Measurements from ENCODE around the gene TMEM273. TPM values are rescaled to one million over a fixed set of nuclear protein-coding genes. Genes with fewer than 3 reads are reported as not detected.

The TMEM273 gene
- polyA plus RNA-seq, 1 of the 3 experiments (the other 2 are of a cell fraction) = not detected

DNA sequence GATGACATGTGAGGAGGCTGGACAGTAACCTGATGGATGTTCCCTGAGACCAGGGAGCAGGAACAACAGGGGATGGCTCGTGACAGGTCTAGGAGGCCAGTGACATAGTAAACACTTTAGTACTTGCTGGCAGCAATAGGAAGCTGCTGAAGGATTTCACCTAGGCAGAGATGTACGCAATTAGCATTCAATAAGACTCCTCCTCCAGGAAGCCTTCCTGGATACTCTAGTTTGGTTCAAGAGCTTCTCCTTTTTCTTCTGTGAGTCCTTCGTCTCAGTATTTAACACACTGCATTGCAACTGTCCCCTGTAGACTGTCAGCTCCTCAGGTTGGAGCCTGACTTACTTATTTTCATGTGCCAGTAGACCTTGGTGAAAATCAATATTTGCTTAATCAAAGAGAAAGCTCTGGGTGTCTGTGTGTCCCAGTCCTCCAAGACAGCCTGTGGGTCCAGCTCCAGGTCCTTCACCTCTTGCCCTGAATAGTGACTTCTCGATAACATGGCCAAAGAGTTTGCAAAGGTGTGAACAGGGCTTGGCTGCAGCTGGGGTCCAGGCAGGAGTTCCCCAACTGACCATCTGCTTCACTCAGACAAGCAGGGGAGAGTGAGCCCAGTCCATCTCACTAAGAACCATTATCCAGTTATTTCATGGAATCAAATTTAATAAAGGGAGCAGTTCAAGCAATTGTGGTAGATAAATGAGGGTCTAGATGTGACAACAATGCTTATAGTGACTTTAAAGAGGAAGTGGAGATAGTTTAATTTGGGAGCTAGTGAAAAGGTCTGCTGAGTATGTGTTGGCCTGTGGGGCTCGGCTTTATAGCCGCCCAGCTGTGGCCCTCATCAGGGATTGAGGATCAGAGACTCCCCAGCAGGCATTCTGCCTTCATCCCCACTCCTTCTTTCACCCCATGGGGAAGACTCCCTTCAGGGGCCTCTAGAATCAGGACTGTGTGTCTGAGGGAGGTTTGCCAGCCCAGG is 9.4 kb downstream of the TMEM273 start:
- WGBS (ENCODE audit: low lambda C conversion rate) = 50% methylated on average over 5 of the region's 6 CpGs
- Histone ChIP-seq H3K27me3 (ENCODE audit: insufficient read depth) (no peaks in the 10 kb centered on the region), H3K9ac (no peak overlapping the region), H3K27ac (ENCODE audit: low read depth in 2 of 2, low read length in 1 of 2) (no peak overlapping the region), H3F3A (replicated peaks; ENCODE audit: insufficient read depth) (no peaks in the 10 kb centered on the region), H3K4me3 (ENCODE audit: low read depth in 2 of 2, low read length in 1 of 2) (no peak overlapping the region), H3K79me2 (ENCODE audit: insufficient read depth) (no peaks in the 10 kb centered on the region), H4K20me1 (ENCODE audit: insufficient read depth) (no peaks in the 10 kb centered on the region), H3K4me2 (no peak overlapping the region), H3K9me3 (no peaks in the 10 kb centered on the region), H3K36me3 (replicated peaks in 1 of 2; ENCODE audit: control insufficient read depth in 1 of 2, insufficient read depth in 2 of 2, low read length in 1 of 2) (no peaks in the 10 kb centered on the region), H2AFZ (ENCODE audit: low read depth) (no peak overlapping the region), H3K4me1 (ENCODE audit: control insufficient read depth in 1 of 2, insufficient read depth in 2 of 2, low read depth in 1 of 2, low read length in 1 of 2) (peaks cover 0 to 2% of the 10 kb centered on the region in 2 experiments; a peak in 1 of 4 replicates), H3K9me2 (no peaks in the 10 kb centered on the region)
- DNase-seq = no peak
- CTCF ChIA-PET = interaction anchor here (0.8 to 1.4 kb wide), 3 partner anchors 16 to 108 kb away, joined by 3 read pairs; no protein-coding TSS in a partner anchor
- POLR2A ChIA-PET = no interaction called here
- TF ChIP-seq TCF12 (IDR thresholded peaks at IDR 0.05) (no peak), EZH2phosphoT487 (IDR thresholded peaks at IDR 0.05; ENCODE audit: borderline replicate concordance, low read depth) (no peak), TEAD4 (IDR thresholded peaks at IDR 0.05; ENCODE audit: borderline replicate concordance, insufficient read depth) (no peak), MXI1 (IDR thresholded peaks at IDR 0.05; ENCODE audit: low read depth, low read length) (no peak), ELF1 (IDR thresholded peaks at IDR 0.05) (no peak), FOXJ3 (CRISPR knock-in tag; IDR thresholded peaks at IDR 0.05) (no peak), NFIC (IDR thresholded peaks at IDR 0.05; ENCODE audit: borderline replicate concordance) (no peak), GATA2 (CRISPR knock-in tag; IDR thresholded peaks at IDR 0.05) (no peak), POLR2AphosphoS5 (IDR thresholded peaks at IDR 0.05; ENCODE audit: low read depth, low read length) (no peak), RXRA (IDR thresholded peaks at IDR 0.05; ENCODE audit: borderline replicate concordance, low read depth) (no peak), SIN3A (IDR thresholded peaks at IDR 0.05; ENCODE audit: borderline replicate concordance, low read depth, low read length) (no peak), RCOR1 (IDR thresholded peaks at IDR 0.05; ENCODE audit: low read length) (no peak), GABPA (IDR thresholded peaks at IDR 0.05; ENCODE audit: low read depth) (no peak), RAD21 (IDR thresholded peaks at IDR 0.05; ENCODE audit: low read length) (no peak), NRF1 (IDR thresholded peaks at IDR 0.05; ENCODE audit: low read depth, low read length) (no peak), CHD2 (IDR thresholded peaks at IDR 0.05; ENCODE audit: low read length, partially characterized antibody) (no peak)
- TF ChIP-seq, protein P1, sequence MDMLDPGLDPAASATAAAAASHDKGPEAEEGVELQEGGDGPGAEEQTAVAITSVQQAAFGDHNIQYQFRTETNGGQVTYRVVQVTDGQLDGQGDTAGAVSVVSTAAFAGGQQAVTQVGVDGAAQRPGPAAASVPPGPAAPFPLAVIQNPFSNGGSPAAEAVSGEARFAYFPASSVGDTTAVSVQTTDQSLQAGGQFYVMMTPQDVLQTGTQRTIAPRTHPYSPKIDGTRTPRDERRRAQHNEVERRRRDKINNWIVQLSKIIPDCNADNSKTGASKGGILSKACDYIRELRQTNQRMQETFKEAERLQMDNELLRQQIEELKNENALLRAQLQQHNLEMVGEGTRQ (IDR thresholded peaks at IDR 0.05; ENCODE audit: borderline replicate concordance, low read depth, low read length) = no peak
- TF ChIP-seq, protein P2, sequence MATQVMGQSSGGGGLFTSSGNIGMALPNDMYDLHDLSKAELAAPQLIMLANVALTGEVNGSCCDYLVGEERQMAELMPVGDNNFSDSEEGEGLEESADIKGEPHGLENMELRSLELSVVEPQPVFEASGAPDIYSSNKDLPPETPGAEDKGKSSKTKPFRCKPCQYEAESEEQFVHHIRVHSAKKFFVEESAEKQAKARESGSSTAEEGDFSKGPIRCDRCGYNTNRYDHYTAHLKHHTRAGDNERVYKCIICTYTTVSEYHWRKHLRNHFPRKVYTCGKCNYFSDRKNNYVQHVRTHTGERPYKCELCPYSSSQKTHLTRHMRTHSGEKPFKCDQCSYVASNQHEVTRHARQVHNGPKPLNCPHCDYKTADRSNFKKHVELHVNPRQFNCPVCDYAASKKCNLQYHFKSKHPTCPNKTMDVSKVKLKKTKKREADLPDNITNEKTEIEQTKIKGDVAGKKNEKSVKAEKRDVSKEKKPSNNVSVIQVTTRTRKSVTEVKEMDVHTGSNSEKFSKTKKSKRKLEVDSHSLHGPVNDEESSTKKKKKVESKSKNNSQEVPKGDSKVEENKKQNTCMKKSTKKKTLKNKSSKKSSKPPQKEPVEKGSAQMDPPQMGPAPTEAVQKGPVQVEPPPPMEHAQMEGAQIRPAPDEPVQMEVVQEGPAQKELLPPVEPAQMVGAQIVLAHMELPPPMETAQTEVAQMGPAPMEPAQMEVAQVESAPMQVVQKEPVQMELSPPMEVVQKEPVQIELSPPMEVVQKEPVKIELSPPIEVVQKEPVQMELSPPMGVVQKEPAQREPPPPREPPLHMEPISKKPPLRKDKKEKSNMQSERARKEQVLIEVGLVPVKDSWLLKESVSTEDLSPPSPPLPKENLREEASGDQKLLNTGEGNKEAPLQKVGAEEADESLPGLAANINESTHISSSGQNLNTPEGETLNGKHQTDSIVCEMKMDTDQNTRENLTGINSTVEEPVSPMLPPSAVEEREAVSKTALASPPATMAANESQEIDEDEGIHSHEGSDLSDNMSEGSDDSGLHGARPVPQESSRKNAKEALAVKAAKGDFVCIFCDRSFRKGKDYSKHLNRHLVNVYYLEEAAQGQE (IDR thresholded peaks at IDR 0.05; ENCODE audit: low read depth, low read length) = no peak
- TF ChIP-seq, protein P3, sequence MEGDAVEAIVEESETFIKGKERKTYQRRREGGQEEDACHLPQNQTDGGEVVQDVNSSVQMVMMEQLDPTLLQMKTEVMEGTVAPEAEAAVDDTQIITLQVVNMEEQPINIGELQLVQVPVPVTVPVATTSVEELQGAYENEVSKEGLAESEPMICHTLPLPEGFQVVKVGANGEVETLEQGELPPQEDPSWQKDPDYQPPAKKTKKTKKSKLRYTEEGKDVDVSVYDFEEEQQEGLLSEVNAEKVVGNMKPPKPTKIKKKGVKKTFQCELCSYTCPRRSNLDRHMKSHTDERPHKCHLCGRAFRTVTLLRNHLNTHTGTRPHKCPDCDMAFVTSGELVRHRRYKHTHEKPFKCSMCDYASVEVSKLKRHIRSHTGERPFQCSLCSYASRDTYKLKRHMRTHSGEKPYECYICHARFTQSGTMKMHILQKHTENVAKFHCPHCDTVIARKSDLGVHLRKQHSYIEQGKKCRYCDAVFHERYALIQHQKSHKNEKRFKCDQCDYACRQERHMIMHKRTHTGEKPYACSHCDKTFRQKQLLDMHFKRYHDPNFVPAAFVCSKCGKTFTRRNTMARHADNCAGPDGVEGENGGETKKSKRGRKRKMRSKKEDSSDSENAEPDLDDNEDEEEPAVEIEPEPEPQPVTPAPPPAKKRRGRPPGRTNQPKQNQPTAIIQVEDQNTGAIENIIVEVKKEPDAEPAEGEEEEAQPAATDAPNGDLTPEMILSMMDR (IDR thresholded peaks at IDR 0.05) = no peak
- TF ChIP-seq, protein P4, sequence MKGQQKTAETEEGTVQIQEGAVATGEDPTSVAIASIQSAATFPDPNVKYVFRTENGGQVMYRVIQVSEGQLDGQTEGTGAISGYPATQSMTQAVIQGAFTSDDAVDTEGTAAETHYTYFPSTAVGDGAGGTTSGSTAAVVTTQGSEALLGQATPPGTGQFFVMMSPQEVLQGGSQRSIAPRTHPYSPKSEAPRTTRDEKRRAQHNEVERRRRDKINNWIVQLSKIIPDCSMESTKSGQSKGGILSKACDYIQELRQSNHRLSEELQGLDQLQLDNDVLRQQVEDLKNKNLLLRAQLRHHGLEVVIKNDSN (IDR thresholded peaks at IDR 0.05; ENCODE audit: borderline replicate concordance, low read depth) = no peak

Measured in SK-N-SH (cell line).